ENCODE measurements around the gene IFFO2.

The IFFO2 gene

GRCh38 chr1:18970762-18971161 is 14.3 kb upstream of the IFFO2 start:
- DNase-seq: no peak

GRCh38 chr1:18970358-18970757 is 13.9 kb upstream of the IFFO2 start:
- DNase-seq: no peak

- no peak for DNase-seq
Measured at GRCh38 chr1:18967066-18967690, 10.7 kb upstream of the IFFO2 start.

GRCh38 chr1:18965206-18966173 is 9.0 kb upstream of the IFFO2 start:
- peak; percentile 59 for DNase-seq

- no peak for DNase-seq
Measured at GRCh38 chr1:18963968-18964367, 7.5 kb upstream of the IFFO2 start.

- no peak for DNase-seq
Measured at GRCh38 chr1:18962855-18963737, 6.6 kb upstream of the IFFO2 start.

GRCh38 chr1:18962121-18962721 is 5.7 kb upstream of the IFFO2 start:
- DNase-seq: no peak

GRCh38 chr1:18960821-18961220 is 4.3 kb upstream of the IFFO2 start:
- no peak for DNase-seq

- DNase-seq: no peak
Measured at GRCh38 chr1:18960409-18960808, 3.9 kb upstream of the IFFO2 start.

- no peak for DNase-seq
Measured at GRCh38 chr1:18959591-18959990, 3.1 kb upstream of the IFFO2 start.

- DNase-seq: no peak
Measured at GRCh38 chr1:18957532-18958300, 1.2 kb upstream of the IFFO2 start.

- peak; percentile 20 for DNase-seq
Measured at GRCh38 chr1:18957136-18957521, 653 bp upstream of the IFFO2 start.

- DNase-seq: peak; percentile 54
Measured at GRCh38 chr1:18955441-18956192, 859 bp downstream of the IFFO2 start.

GRCh38 chr1:18955131-18955440 is 1.4 kb downstream of the IFFO2 start:
- no peak for DNase-seq

- no peak for DNase-seq
Measured at GRCh38 chr1:18954270-18955071, 2.0 kb downstream of the IFFO2 start.

GRCh38 chr1:18953731-18954231 is 2.7 kb downstream of the IFFO2 start:
- DNase-seq: no peak

- peak; percentile 88 for DNase-seq
Measured at GRCh38 chr1:18951818-18952391, 4.6 kb downstream of the IFFO2 start.

GRCh38 chr1:18951416-18951815 is 5.1 kb downstream of the IFFO2 start:
- DNase-seq: no peak

- DNase-seq: no peak
Measured at GRCh38 chr1:18950401-18951026, 6.0 kb downstream of the IFFO2 start.

All from stimulated activated CD4-positive, alpha-beta T cell treated with anti-CD3 and anti-CD28 coated beads, Interleukin-1b, Interleukin-23, amount 100 ng/mL, for 48 hours (primary cell).